GM18526 (cell line): ENCODE data around the gene AUH.

Experiments used
- POLR2A ChIP-seq: IDR thresholded peaks from 3 replicates; pipeline ENCODE4 v1.6.1; 2011; ENCODE audit not compliant: insufficient read length; ENCODE audit errors: extremely low read depth

The AUH gene

DNA sequence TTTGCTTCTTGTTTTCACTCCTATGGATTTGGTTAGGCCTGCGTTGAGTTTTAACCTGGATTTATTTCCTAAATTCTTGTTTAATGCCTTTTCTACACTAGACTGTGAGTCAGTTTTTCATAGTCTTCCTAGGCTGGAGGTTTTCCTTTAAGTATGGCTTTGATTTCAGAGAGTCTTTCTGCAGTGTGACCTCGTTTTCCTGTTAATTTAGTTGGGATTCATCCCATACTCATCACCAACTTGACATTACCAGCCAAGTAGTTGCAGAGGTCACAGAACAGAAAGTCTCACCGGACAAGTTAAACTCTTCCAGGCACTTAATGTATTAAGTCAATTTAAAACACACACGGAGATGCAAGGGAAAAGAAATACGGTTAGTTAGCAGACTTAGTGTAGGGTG is 29.7 kb upstream of the AUH start:
- TF ChIP-seq POLR2A: no peak

DNA sequence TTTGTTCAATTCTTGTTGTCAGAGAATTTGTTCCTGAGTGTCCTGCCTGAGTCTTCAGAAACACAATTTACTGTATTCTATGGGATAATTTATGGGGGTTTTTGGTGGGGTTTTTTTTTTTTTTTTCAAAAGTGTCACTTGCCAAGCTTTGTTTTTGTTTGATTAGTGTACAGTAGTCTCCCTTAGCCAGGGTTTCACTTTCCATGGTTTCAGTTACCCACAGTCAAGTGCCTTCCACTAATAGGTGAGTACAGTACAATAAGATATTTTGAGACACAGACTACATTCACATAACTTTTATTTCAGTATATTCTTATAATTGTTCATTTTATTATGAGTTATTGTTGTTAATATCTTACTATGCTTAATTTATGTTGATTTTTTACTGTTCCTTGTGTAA is 25.0 kb upstream of the AUH start:
- TF ChIP-seq POLR2A: no peak

DNA sequence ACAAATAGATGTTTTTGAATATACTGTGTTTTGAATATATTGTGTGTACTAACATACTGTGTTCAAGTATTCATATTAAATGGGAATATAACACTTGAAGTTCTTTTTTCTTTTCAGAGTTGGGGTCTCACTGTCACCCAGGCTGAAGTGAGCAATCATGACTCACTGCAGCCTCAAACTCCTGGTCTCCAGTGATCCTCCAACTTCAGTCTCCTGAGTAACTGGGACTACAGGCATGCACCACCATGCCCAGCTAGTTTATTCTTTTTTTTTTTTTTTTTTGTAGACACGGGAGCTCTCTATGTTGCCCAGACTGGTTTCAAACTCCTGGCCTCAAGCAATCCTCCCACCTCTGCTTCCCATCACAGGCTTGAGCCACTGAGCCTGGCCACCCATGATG is 23.2 kb upstream of the AUH start:
- no peak for TF ChIP-seq POLR2A

DNA sequence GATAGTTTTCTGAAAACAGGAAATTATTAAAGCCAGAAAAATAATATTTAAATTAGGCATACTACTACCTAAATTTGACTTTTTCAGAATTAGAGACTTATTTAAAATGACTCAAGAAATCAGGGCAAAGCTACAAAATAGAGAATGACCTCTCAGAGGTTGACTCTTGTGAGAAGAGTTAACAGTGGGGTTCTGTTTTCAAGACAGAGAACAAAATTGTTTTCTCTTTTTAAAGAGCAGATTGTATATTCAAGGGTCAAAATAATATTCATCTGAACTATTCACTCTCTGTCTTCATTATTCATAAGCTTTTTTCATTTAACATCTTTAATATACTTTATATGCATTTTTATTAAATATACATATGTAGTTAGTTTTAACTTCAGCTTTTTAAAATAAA is 21.9 kb upstream of the AUH start:
- no peak for TF ChIP-seq POLR2A

DNA sequence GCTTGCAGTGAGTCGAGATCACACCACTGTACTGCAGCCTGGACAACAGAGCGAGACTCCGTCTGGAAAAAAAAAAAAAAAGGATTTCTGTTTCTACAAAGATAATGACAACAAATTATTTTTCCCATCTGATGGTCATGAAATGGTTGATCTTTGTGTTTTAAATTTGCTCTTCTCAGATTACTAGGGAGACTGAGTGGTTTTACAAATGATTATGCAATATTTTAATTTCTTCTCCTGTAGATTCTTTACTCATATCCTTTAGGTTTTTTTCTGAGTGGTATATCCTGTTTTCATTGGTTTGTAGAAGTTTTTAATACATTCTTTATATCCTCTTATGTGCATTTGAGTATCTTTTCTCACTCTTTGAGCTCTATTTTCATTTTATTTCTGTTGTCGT is 20.6 kb upstream of the AUH start:
- TF ChIP-seq POLR2A: no peak

- TF ChIP-seq POLR2A: no peak
Measured at GRCh38 chr9:91379426-91379825, 17.7 kb upstream of the AUH start.

DNA sequence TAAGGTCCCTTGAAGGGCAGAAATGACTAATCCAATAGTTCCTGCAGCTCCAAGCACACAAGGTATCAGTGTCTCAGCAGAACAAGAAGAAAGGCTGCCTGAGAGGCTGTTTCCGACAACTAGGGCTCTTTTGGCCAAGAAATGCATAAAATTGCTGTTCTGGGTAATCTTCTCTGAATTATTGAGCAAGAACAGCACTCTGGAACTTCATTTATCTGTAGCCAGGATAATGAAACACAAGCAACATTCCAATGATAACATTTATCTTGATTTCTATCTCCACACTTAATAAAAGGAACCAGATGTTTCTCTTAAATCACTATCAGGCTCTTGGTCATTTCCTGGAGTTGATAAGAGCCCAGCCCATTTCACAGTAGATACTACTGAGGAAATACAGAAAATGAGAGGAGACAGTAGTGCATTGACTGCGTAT is 17.0 kb upstream of the AUH start:
- no peak for TF ChIP-seq POLR2A

GRCh38 chr9:91376239-91376638 is 14.5 kb upstream of the AUH start:
- no peak for TF ChIP-seq POLR2A

- no peak for TF ChIP-seq POLR2A
Measured at GRCh38 chr9:91374939-91375338, 13.2 kb upstream of the AUH start.

DNA sequence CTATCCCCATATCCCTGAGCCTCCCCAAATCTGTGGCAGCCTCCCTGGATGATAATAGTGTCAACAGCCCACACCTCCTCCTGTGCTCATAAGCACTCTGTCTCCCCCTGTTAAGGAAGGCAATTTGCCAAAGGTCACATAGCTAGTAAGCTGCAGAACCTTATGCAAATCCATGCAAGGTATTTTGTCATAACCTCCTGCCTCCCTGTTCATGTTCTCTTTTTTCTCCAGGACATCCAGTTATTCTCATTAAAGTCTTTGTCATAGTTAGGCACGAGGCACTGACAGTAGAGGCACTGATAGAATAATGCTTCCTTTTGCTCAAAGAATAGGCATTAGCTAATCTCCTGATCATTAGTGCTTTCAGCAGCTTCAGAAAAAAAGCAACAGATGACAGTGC is 10.2 kb upstream of the AUH start:
- no peak for TF ChIP-seq POLR2A

DNA sequence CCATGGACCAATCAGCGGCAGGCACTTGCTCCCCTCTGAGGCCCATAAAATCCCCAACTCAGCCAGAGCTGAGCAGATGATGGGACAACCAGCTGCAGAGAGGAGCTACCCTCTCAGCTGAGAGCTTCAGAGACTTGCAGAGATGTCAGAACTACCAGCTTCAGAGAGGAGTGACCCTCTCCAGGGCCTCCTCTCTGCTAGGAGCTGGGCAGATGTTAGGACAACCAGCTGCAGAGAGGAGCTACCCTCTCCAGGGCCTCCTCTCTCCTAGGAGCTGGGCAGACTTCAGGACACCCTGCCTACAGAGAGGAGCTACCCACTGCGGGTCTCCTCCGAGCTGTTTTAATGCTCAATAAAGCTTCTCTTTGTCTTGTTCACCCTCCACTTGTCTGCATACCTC is 3.0 kb upstream of the AUH start:
- no peak for TF ChIP-seq POLR2A

GRCh38 chr9:91364005-91364404 is 2.3 kb upstream of the AUH start:
- TF ChIP-seq POLR2A: no peak

GRCh38 chr9:91362051-91362611 is 413 bp upstream of the AUH start:
- no peak for TF ChIP-seq POLR2A

DNA sequence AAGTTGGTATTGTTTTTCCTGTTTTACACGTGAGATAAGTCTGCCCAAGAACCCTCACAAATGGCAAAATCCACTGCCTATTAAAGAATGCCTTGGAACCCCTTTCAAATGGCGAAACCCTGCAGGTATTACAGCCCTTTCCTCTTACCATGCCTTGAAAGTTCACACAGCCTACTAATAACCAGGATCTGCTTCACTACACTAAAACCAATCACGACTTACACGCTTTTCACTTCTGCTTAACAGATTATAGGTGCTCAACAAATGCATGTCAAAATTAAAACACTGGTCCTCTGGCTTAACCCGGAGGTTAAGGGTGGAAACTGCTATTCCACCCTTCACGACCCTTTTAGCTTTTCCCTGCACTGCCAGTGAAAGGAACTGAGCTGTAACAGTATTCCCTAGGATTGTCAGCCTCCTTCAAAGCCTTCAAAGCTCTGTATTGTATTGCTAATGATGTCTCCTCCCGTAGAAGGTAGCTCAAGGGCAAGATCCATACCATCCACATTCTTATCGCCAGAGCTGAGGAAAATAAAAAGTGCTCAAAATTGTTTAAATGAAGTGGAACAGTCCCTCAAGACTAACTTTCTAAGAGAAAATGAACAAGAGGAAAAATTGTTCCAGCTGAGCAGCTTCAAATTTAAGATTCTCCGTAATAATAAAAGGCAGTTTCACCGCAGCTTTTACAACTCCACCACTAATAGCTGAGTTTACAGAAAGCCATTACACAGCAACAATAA is 997 bp downstream of the AUH start:
- no peak for TF ChIP-seq POLR2A

- no peak for TF ChIP-seq POLR2A
Measured at GRCh38 chr9:91359734-91360470, 1.8 kb downstream of the AUH start.

GRCh38 chr9:91359083-91359482 is 2.6 kb downstream of the AUH start:
- no peak for TF ChIP-seq POLR2A
